Progenitor cell of endocrine pancreas (in vitro differentiated cells): ENCODE measurements around the gene SLC4A8. TPM values are rescaled to one million over a fixed set of nuclear protein-coding genes. Genes with fewer than 3 reads are reported as not detected.

Source experiments
- DNase-seq: peaks from one replicate; pipeline ENCODE4 v3.0.0; 2021; ENCODE audit warnings: low spot score; ENCODE audit not compliant: unreplicated experiment
- H3K27ac Mint-ChIP-seq: 2 replicates; pipeline ENCODE4 v1.8.0; 2021; ENCODE audit warnings: mild to moderate bottlenecking, moderate library complexity, mixed read lengths
- H3K27me3 Mint-ChIP-seq: 2 replicates; pipeline ENCODE4 v1.8.0; 2021; ENCODE audit warnings: mixed read lengths
- H3K36me3 Mint-ChIP-seq: 2 replicates; pipeline ENCODE4 v1.8.0; 2022; ENCODE audit warnings: mixed read lengths; ENCODE audit not compliant: insufficient read depth
- H3K4me1 Mint-ChIP-seq: 2 replicates; pipeline ENCODE4 v1.8.0; 2021; ENCODE audit warnings: low read depth, mixed read lengths
- H3K4me3 Mint-ChIP-seq: 2 replicates; pipeline ENCODE4 v1.8.0; 2021; ENCODE audit warnings: low read depth, mild to moderate bottlenecking, moderate library complexity, mixed read lengths
- H3K9me3 Mint-ChIP-seq: 2 replicates; pipeline ENCODE4 v1.8.0; 2021; ENCODE audit warnings: low read depth, mixed read lengths
- total RNA-seq: library from RNA; stranded (reverse); gene quantifications from 2 replicates; pipeline ENCODE4 v1.2.1, GENCODE V29; 2021
- TF ChIP-seq, protein P1 (sequence below): fragments of 200-600 bp; sonication (generic); IDR thresholded peaks from one replicate; pipeline ENCODE4 v1.5.0; 2021; ENCODE audit warnings: antibody characterized with exemption, mild to moderate bottlenecking; ENCODE audit not compliant: unreplicated experiment

The SLC4A8 gene
- total RNA-seq, 1 donor from 2014 or later: 11.8 TPM

DNA sequence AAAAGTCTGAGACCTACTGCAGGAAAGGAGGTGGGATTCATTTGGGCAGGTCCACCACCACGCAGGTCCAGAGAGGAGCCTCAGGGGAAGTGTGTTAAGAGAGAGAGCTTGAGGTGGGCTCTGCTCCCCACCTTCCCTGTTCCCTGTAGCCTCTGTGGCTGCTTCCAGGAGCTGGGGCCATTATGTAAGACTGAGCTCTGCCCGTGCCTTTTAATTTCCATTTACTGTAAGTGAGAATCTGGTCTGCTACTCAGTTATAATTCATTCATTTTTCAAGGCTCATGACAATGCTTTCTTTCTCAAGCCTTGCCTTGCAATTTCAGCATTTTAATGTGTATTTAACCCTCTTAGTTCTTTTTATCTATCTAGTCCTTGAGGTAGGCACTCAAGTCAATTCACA lies 8.3 kb downstream of the SLC4A8 start:
- Mint-ChIP-seq H3K4me1 (peaks cover 31% of the 10 kb centered on the region), H3K4me3 (no peak overlapping the region), H3K27ac (no peak overlapping the region), H3K27me3 (peaks cover 1% of the 10 kb centered on the region), H3K9me3 (no peaks in the 10 kb centered on the region), H3K36me3 (no peaks in the 10 kb centered on the region)
- DNase-seq: no peak
- TF ChIP-seq, protein P1, sequence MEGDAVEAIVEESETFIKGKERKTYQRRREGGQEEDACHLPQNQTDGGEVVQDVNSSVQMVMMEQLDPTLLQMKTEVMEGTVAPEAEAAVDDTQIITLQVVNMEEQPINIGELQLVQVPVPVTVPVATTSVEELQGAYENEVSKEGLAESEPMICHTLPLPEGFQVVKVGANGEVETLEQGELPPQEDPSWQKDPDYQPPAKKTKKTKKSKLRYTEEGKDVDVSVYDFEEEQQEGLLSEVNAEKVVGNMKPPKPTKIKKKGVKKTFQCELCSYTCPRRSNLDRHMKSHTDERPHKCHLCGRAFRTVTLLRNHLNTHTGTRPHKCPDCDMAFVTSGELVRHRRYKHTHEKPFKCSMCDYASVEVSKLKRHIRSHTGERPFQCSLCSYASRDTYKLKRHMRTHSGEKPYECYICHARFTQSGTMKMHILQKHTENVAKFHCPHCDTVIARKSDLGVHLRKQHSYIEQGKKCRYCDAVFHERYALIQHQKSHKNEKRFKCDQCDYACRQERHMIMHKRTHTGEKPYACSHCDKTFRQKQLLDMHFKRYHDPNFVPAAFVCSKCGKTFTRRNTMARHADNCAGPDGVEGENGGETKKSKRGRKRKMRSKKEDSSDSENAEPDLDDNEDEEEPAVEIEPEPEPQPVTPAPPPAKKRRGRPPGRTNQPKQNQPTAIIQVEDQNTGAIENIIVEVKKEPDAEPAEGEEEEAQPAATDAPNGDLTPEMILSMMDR: no peak

DNA sequence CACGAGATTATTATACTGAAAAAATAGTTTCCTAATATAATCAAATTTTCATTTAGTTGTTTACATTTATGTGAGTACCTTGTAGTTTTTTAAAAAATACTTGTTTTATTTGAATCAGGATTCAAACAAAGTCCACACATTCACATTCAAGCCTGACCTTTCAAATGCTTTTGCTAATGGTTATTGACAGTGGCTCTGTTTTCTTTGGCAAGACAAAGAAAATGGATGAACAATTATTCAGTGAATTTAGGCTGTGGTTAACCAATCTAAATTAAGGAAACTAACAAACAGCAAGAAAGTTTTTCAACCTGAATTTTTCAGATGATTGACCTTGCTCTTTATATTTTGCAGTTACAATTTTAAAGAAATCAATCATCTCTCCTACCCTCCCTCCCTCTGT lies 9.7 kb downstream of the SLC4A8 start:
- peaks cover 31% of the 10 kb centered on the region for H3K4me1 Mint-ChIP-seq
- no peaks in the 10 kb centered on the region for H3K9me3 Mint-ChIP-seq
- no peaks in the 10 kb centered on the region for H3K36me3 Mint-ChIP-seq
- no peak overlapping the region for H3K4me3 Mint-ChIP-seq
- no peaks in the 10 kb centered on the region for H3K27me3 Mint-ChIP-seq
- no peak for DNase-seq
- no peak overlapping the region for H3K27ac Mint-ChIP-seq
- TF ChIP-seq, protein P1: no peak

DNA sequence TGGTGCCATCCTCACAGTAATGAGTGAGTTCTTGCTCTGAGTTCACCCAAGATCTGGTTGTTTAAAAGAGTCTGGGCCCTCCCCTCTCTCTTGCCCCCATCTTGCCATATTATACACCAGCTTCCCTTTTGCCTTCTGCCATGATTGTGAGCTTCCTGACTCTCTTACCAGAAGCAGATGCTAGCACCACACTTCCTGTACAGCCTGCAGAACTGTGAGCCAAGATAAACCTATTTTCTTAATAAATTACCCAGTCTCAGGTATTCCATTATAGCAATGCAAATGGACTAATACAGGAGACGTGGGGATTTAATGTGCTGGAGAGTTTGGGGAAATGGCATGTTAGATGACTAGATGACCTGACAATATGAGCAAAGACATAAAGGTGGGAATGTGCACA lies 12.8 kb downstream of the SLC4A8 start:
- no peak overlapping the region for H3K4me3 Mint-ChIP-seq
- peaks cover 7% of the 10 kb centered on the region for H3K27me3 Mint-ChIP-seq
- H3K4me1 Mint-ChIP-seq: peaks cover 10% of the 10 kb centered on the region
- no peaks in the 10 kb centered on the region for H3K36me3 Mint-ChIP-seq
- DNase-seq: no peak
- H3K9me3 Mint-ChIP-seq: no peaks in the 10 kb centered on the region
- H3K27ac Mint-ChIP-seq: no peak overlapping the region
- TF ChIP-seq, protein P1: no peak

DNA sequence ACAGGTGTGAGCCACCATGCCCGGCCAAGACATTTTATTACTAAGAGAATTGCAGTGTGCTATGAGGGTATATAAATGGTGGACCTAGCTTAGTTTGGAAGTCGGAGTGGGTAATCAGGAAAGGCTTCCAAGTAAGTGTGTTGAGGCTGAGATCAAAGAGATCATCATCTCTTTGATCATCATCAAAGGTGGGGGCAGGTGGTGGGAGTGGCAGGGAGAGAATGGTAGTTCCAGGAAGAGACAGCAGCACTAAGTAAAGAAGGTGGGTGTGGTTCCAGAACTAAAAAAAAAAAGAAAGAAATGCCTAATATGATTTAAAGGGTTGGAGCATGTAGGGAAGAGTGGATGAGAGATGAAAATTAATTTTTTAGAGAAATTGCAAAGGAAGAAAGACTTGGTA lies 14.7 kb downstream of the SLC4A8 start:
- no peak for DNase-seq
- Mint-ChIP-seq H3K9me3 (no peaks in the 10 kb centered on the region), H3K36me3 (no peaks in the 10 kb centered on the region), H3K27ac (no peak overlapping the region), H3K4me3 (no peak overlapping the region), H3K27me3 (peaks cover 7% of the 10 kb centered on the region), H3K4me1 (peaks cover 7% of the 10 kb centered on the region)
- TF ChIP-seq, protein P1: no peak

DNA sequence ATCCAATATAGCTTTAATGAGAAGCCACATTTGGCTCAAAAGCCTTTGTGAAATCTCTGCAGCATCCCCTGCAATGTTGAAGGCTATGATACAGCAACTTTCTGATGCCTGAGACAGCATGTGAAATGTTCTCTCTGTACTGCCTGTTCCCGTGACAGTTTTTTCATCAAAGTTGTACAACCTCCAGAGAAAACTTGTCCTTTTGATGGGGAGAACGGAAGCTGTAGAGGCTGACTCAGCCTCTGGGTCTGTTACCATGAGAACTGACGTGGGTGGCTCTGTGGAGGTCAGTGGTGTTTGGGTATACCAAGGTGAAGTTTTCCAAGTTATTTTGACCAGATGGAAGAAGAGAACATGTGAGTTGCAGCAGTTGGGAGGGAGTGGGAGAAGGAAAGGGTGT lies 17.0 kb downstream of the SLC4A8 start:
- Mint-ChIP-seq H3K27ac (no peak overlapping the region), H3K4me3 (no peak overlapping the region), H3K27me3 (peaks cover 7% of the 10 kb centered on the region), H3K4me1 (peaks cover 9% of the 10 kb centered on the region), H3K36me3 (no peaks in the 10 kb centered on the region), H3K9me3 (no peaks in the 10 kb centered on the region)
- no peak for DNase-seq
- TF ChIP-seq, protein P1: no peak
